SH-SY5Y (cell line): ENCODE results near the gene SF3A1.

Source experiments
- GATA2 ChIP-seq: IDR thresholded peaks from 2 replicates; pipeline ENCODE4 v1.6.1; 2011; ENCODE audit warnings: mild to moderate bottlenecking, low read depth, low read length
- GATA3 ChIP-seq: IDR thresholded peaks from 2 replicates; pipeline ENCODE4 v1.6.1; 2011; ENCODE audit warnings: low read depth, mild to moderate bottlenecking, low read length, moderate library complexity

DNA sequence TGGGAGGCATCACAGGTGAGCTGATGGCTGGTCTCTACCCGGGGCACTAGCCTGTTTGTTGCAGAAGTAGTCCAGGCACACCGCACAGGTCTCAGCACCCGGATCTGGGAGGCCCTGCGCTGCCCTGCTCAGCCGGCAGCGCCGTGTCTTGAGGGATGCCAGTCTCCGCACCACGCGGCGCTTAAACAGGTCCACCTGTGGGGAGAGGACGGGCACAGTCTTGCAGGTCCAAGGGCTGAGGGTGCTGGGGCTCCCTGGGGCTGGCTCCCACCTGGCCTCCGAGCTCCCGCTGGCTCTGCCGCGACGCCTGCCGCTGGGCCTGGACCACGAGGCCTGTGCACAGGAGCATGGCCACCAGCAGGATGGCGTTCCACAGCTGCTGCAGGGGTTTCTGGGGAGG lies 23.3 kb upstream of the SF3A1 start:
- TF ChIP-seq GATA2 (no peak), GATA3 (no peak)
